Suprapubic skin (tissue), 3 donors: ENCODE data around the gene GNA12.

ENCODE experiments used
- POLR2AphosphoS5 ChIP-seq, 3 donors: sonication (generic); formaldehyde crosslinking; IDR thresholded peaks; one replicate each; pipeline ENCODE4 v1.6.1; 2017; ENCODE audit warnings: antibody characterized with exemption in 3 of 3
- TF ChIP-seq, protein P1 (sequence below), 2 donors: fragments of 200-600 bp in 1 of 2; fragments of 450-650 bp in 1 of 2; sonication (generic) in 1 of 2; IDR thresholded peaks; one replicate each; pipeline ENCODE4 v1.5.1; 2016 to 2019; ENCODE audit warnings: antibody characterized with exemption in 2 of 2, mild to moderate bottlenecking in 1 of 2, moderate library complexity in 1 of 2

GRCh38 chr7:2708041-2708440 lies 136.1 kb downstream of the GNA12 start:
- TF ChIP-seq POLR2AphosphoS5 (IDR thresholded peaks at IDR 0.05): no peak
- TF ChIP-seq, protein P1, sequence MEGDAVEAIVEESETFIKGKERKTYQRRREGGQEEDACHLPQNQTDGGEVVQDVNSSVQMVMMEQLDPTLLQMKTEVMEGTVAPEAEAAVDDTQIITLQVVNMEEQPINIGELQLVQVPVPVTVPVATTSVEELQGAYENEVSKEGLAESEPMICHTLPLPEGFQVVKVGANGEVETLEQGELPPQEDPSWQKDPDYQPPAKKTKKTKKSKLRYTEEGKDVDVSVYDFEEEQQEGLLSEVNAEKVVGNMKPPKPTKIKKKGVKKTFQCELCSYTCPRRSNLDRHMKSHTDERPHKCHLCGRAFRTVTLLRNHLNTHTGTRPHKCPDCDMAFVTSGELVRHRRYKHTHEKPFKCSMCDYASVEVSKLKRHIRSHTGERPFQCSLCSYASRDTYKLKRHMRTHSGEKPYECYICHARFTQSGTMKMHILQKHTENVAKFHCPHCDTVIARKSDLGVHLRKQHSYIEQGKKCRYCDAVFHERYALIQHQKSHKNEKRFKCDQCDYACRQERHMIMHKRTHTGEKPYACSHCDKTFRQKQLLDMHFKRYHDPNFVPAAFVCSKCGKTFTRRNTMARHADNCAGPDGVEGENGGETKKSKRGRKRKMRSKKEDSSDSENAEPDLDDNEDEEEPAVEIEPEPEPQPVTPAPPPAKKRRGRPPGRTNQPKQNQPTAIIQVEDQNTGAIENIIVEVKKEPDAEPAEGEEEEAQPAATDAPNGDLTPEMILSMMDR (IDR thresholded peaks at IDR 0.05): no peak
